H1 (cell line): ENCODE measurements around the gene C5. TPM values are rescaled to one million over a fixed set of nuclear protein-coding genes. Genes with fewer than 3 reads are reported as not detected.

Experiments used
- CTCF ChIA-PET: fragments of 300-600 bp; sonication (Branson Sonifier 250); formaldehyde crosslinking; loops from one replicate; lab custom pipeline; 2021; ENCODE audit not compliant: partially characterized antibody; lab: Charles Lee
- POLR2A ChIA-PET: fragments of 300-600 bp; sonication (Branson Sonifier 250); formaldehyde crosslinking; loops from one replicate; lab custom pipeline; 2021; ENCODE audit warnings: inconsistent platforms; ENCODE audit not compliant: partially characterized antibody; lab: Charles Lee
- DNase-seq, 2 experiments: peaks; one replicate each; pipeline versions ENCODE4 v3.0.0 to v3.0.0-alpha.2; 2010 to 2022; ENCODE audit warnings: low spot score in 2 of 2, low read depth in 1 of 2, mixed read lengths in 1 of 2
- FAIRE-seq: peaks from 2 replicates; lab custom pipeline; 2011; peaks lifted over from hg19 to GRCh38; lab: Jason Lieb, UNC
- H2AFZ ChIP-seq: 2 replicates; pipeline ENCODE4 v1.8.1; 2012; ENCODE audit warnings: low read length, inconsistent platforms
- H2AK5ac ChIP-seq: 2 replicates; pipeline ENCODE4 v1.6.1; 2013; ENCODE audit warnings: low read depth, low read length
- H2BK120ac ChIP-seq: replicated peaks from 2 replicates; pipeline ENCODE3; 2013; ENCODE audit warnings: low read depth, low read length, inconsistent platforms
- H2BK12ac ChIP-seq: 2 replicates; pipeline ENCODE4 v1.6.1; 2013; ENCODE audit warnings: low read depth, low read length
- H2BK15ac ChIP-seq: 2 replicates; pipeline ENCODE4 v1.6.1; 2013; ENCODE audit warnings: low read length
- H2BK20ac ChIP-seq: 2 replicates; pipeline ENCODE4 v1.6.1; 2013; ENCODE audit warnings: low read length
- H2BK5ac ChIP-seq: 2 replicates; pipeline ENCODE4 v1.6.1; 2013; ENCODE audit warnings: low read depth, low read length
- H3K14ac ChIP-seq: 2 replicates; pipeline ENCODE4 v1.6.1; 2013; ENCODE audit warnings: inconsistent platforms; ENCODE audit not compliant: insufficient read length
- H3K18ac ChIP-seq: 2 replicates; pipeline ENCODE4 v1.6.1; 2013; ENCODE audit warnings: low read length; ENCODE audit errors: extremely low read depth
- H3K23ac ChIP-seq: 2 replicates; pipeline ENCODE4 v1.6.1; 2013; ENCODE audit warnings: inconsistent platforms; ENCODE audit not compliant: insufficient read length
- H3K23me2 ChIP-seq: 2 replicates; pipeline ENCODE4 v1.6.1; 2013; ENCODE audit warnings: low read depth, low read length
- H3K27ac ChIP-seq: 2 replicates; pipeline ENCODE4 v1.6.1; 2011; ENCODE audit warnings: low read depth, low read length, inconsistent platforms
- H3K27me3 ChIP-seq, 4 experiments: replicated peaks in 1 of 4; 1 replicate in 1 of 4; 2 replicates in 3 of 4; pipeline versions ENCODE4 v1.6.1 to v1.8.1; 2011 to 2013; ENCODE audit warnings: low read length in 3 of 4, mild to moderate bottlenecking in 3 of 4, inconsistent platforms in 2 of 4, mixed read lengths in 2 of 4, moderate library complexity in 1 of 4; ENCODE audit not compliant: control insufficient read depth in 3 of 4, insufficient read depth in 3 of 4; ENCODE audit errors: extremely low read depth in 1 of 4
- H3K36me3 ChIP-seq, 4 experiments: 2 replicates each; pipeline versions ENCODE4 v1.6.1 to v1.8.1; 2011 to 2013; ENCODE audit warnings: mild to moderate bottlenecking in 4 of 4, low read length in 3 of 4, moderate library complexity in 2 of 4, control low read depth in 1 of 4, inconsistent platforms in 1 of 4; ENCODE audit not compliant: insufficient read depth in 4 of 4, control insufficient read depth in 2 of 4
- H3K4ac ChIP-seq: replicated peaks from 2 replicates; pipeline ENCODE3; 2013; ENCODE audit warnings: low read length, low read depth, mixed read lengths, inconsistent platforms; ENCODE audit not compliant: insufficient read length
- H3K4me1 ChIP-seq, 4 experiments: replicated peaks in 1 of 4; 1 replicate in 1 of 4; 2 replicates in 3 of 4; pipeline versions ENCODE4 v1.6.1 to v1.8.1; 2011 to 2013; ENCODE audit warnings: low read length in 3 of 4, inconsistent platforms in 2 of 4, mixed read lengths in 1 of 4; ENCODE audit not compliant: insufficient read depth in 4 of 4, control insufficient read depth in 3 of 4
- H3K4me2 ChIP-seq, 2 experiments: 2 replicates each; pipeline versions ENCODE4 v1.6.1 to v1.8.1; 2011 to 2013; ENCODE audit warnings: low read depth in 2 of 2, low read length in 2 of 2, control low read depth in 1 of 2, inconsistent platforms in 1 of 2, mild to moderate bottlenecking in 1 of 2; ENCODE audit not compliant: insufficient read depth in 1 of 2
- H3K4me3 ChIP-seq, 4 experiments: fragments of 200-600, 300-600 bp in 1 of 4; sonication (generic), shearing (Covaris generic), sonication (Bioruptor Twin) in 1 of 4; 2 replicates each; pipeline versions ENCODE4 v1.5.1 to v1.8.1; 2011 to 2016; ENCODE audit warnings: low read length in 4 of 4, low read depth in 3 of 4, control low read depth in 2 of 4, inconsistent platforms in 2 of 4, mild to moderate bottlenecking in 2 of 4, mixed read lengths in 1 of 4, moderate library complexity in 1 of 4; ENCODE audit not compliant: insufficient read depth in 2 of 4; ENCODE audit errors: extremely low read depth in 1 of 4
- H3K56ac ChIP-seq: replicated peaks from 2 replicates; pipeline ENCODE3; 2013; ENCODE audit warnings: low read depth, mild to moderate bottlenecking, mixed read lengths, low read length, inconsistent platforms; ENCODE audit not compliant: insufficient read length
- H3K79me1 ChIP-seq: 2 replicates; pipeline ENCODE4 v1.6.1; 2013; ENCODE audit warnings: low read depth, low read length, control low read depth
- H3K79me2 ChIP-seq, 2 experiments: 2 replicates each; pipeline versions ENCODE4 v1.6.1 to v1.8.1; 2012 to 2013; ENCODE audit warnings: low read length in 2 of 2, mild to moderate bottlenecking in 2 of 2, inconsistent platforms in 1 of 2; ENCODE audit not compliant: insufficient read depth in 2 of 2, control insufficient read depth in 1 of 2
- H3K9ac ChIP-seq, 4 experiments: replicated peaks in 1 of 4; 1 replicate in 1 of 4; 2 replicates in 3 of 4; pipeline versions ENCODE4 v1.6.1 to v1.8.1; 2011 to 2013; ENCODE audit warnings: low read depth in 3 of 4, low read length in 3 of 4, control low read depth in 2 of 4, mild to moderate bottlenecking in 2 of 4, moderate library complexity in 2 of 4, inconsistent platforms in 1 of 4; ENCODE audit errors: extremely low read depth in 1 of 4
- H3K9me3 ChIP-seq, 2 experiments: 2 replicates each; pipeline versions ENCODE4 v1.6.1 to v1.8.1; 2012 to 2013; ENCODE audit warnings: mild to moderate bottlenecking in 2 of 2, moderate library complexity in 2 of 2, control low read depth in 1 of 2, inconsistent platforms in 1 of 2, low read depth in 1 of 2, low read length in 1 of 2, mixed read lengths in 1 of 2; ENCODE audit not compliant: insufficient read depth in 2 of 2
- H4K20me1 ChIP-seq, 2 experiments: replicated peaks in 1 of 2; 2 replicates each; pipeline versions ENCODE3 to v1.8.1; 2011 to 2013; ENCODE audit warnings: inconsistent platforms in 2 of 2, low read length in 2 of 2, mild to moderate bottlenecking in 1 of 2; ENCODE audit not compliant: insufficient read depth in 2 of 2, control insufficient read depth in 1 of 2
- H4K5ac ChIP-seq: 2 replicates; pipeline ENCODE4 v1.6.1; 2013; ENCODE audit warnings: low read length, low read depth, mixed read lengths, inconsistent platforms; ENCODE audit not compliant: insufficient read length
- H4K8ac ChIP-seq: 2 replicates; pipeline ENCODE4 v1.8.0; 2013; ENCODE audit warnings: mild to moderate bottlenecking, moderate library complexity, low read length, inconsistent platforms; ENCODE audit not compliant: insufficient read depth; ENCODE audit errors: extremely low read depth
- H4K91ac ChIP-seq: replicated peaks from 2 replicates; pipeline ENCODE3; 2013; ENCODE audit warnings: low read length, mixed read lengths, inconsistent platforms; ENCODE audit not compliant: insufficient read length
- NRF1 ChIP-seq: IDR thresholded peaks from 2 replicates; pipeline ENCODE4 v1.6.1; 2011; ENCODE audit warnings: mild to moderate bottlenecking, low read depth, low read length, improper control_type of control experiment
- TAF7 ChIP-seq: optimal IDR thresholded peaks from 2 replicates; pipeline ENCODE3; 2011; ENCODE audit warnings: low read depth, mild to moderate bottlenecking, inconsistent platforms, low read length, moderate library complexity, borderline replicate concordance
- WGBS, 2 experiments: shearing (Covaris generic) in 1 of 2; methylation state at CpG; one replicate each; pipeline versions ENCODE4 v1.1.6 to v1.1.7; 2013 to 2015; ENCODE audit warnings: low lambda C conversion rate in 2 of 2, mixed read lengths in 2 of 2, inconsistent platforms in 1 of 2, low coverage in 1 of 2, missing lambda C conversion rate in 1 of 2; ENCODE audit not compliant: insufficient replicate concordance in 2 of 2, insufficient coverage in 1 of 2, insufficient read length in 1 of 2; ENCODE audit errors: extremely low coverage in 1 of 2, missing lambda C conversion rate in 1 of 2; 5-methylcytosine and 5-hydroxymethylcytosine counted together
- polyA plus RNA-seq, 7 experiments: library from polyadenylated mRNA; depleted of rRNA in 3 of 7; stranded (reverse) in 5 of 7; unstranded in 2 of 7; fragments of >200 nt in 5 of 7; fragments of 200-250 nt in 2 of 7; gene quantifications; 1 replicate in 5 of 7; 2 replicates in 1 of 7; 4 replicates in 1 of 7; pipeline versions ENCODE4 v1.2.1 to v1.2.3, GENCODE V29; 2011 to 2013; ENCODE audit warnings: missing spikeins in 2 of 7, mixed read lengths in 2 of 7
- total RNA-seq: library from RNA; stranded (reverse); fragmentation: NEBNext Ultra II Directional; extraction: Animal tissue kit (Norgen Biotek cat#: 25700); gene quantifications from 2 replicates; pipeline ENCODE4 v1.2.1, GENCODE V29; 2021

The C5 gene
- total and polyA plus RNA-seq, 2 of the 8 experiments (the other 6 are each of a cell fraction or from before 2014, with no cell fraction given): 0.24 to 0.35 TPM

GRCh38 chr9:120910643-120911042 lies 139.4 kb downstream of the C5 start:
- DNase-seq: no peak
- H2AK5ac ChIP-seq: no peak overlapping the region
- 0 out of 2 replicates have a peak overlapping the region, but pooled peaks have one; percentile 23 for H2BK15ac ChIP-seq
- no peak overlapping the region for H2BK5ac ChIP-seq
- H3K56ac ChIP-seq: no peak overlapping the region
- no peaks in the 10 kb centered on the region for H3K23me2 ChIP-seq
- H2BK120ac ChIP-seq: no peak overlapping the region
- peak overlapping the region; percentile 88; the same call in 1 of the 2 replicates for H2BK20ac ChIP-seq
- TF ChIP-seq TAF7 (no peak), NRF1 (no peak)
- TF ChIP-seq, all 59 proteins: peak for 0
- ChIA-PET POLR2A (interaction anchor here (1.0 to 1.5 kb wide), 2 partner anchors 13 to 37 kb away, joined by 3 to 5 read pairs; no protein-coding TSS in a partner anchor), CTCF (interaction anchor here (0.5 to 8.5 kb wide), 7 partner anchors 11 to 126 kb away, joined by 3 to 71 read pairs (median 7); no protein-coding TSS in a partner anchor)
- no peak overlapping the region for H3K9ac ChIP-seq
- no peak overlapping the region for H4K8ac ChIP-seq
- H3K23ac ChIP-seq: no peak overlapping the region
- H3K27ac ChIP-seq: no peak overlapping the region
- no peak overlapping the region for H2AFZ ChIP-seq
- no peaks in the 10 kb centered on the region for H3K9me3 ChIP-seq
- H4K20me1 ChIP-seq: no peaks in the 10 kb centered on the region
- no peak for FAIRE-seq
- H2BK12ac ChIP-seq: no peak overlapping the region
- H3K4me3 ChIP-seq: no peak overlapping the region
- H4K91ac ChIP-seq: no peak overlapping the region
- H3K36me3 ChIP-seq: no peaks in the 10 kb centered on the region
- no peak overlapping the region for H3K14ac ChIP-seq
- no peaks in the 10 kb centered on the region for H3K79me2 ChIP-seq
- 97% methylated on average over 3 of the region's 3 CpGs; no CpG with 5 or more reads in 1 of the 2 experiments for WGBS, 2 experiments
- peaks cover 0 to 12% (median 8%) of the 10 kb centered on the region in 4 experiments; a peak in 5 of 7 replicates for H3K4me1 ChIP-seq
- no peak overlapping the region for H4K5ac ChIP-seq
- no peaks in the 10 kb centered on the region for H3K79me1 ChIP-seq
- H3K27me3 ChIP-seq: no peaks in the 10 kb centered on the region
- H3K4me2 ChIP-seq: no peak overlapping the region
- H3K4ac ChIP-seq: no peak overlapping the region
- H3K18ac ChIP-seq: no peak overlapping the region; the same call in 1 of the 2 replicates
